Cardiac septum (tissue), 1 donor: Measurements from ENCODE around the gene ITIH3. TPM values are rescaled to one million over a fixed set of nuclear protein-coding genes. Genes with fewer than 3 reads are reported as not detected.
A peak's percentile ranks its signal among the peaks of the same experiment; 100 is the strongest.

Source experiments
- DNase-seq: peaks from one replicate; pipeline ENCODE4 v3.0.0-alpha.2; 2020; ENCODE audit warnings: low spot score
- intact Hi-C: fragments of 100-400 bp; cut with DNase I; formaldehyde crosslinking; loops from one replicate; pipeline ENCODE4 v1.14.0; 2022
- total RNA-seq: library from RNA; stranded (reverse); fragmentation: NEBNext Ultra II Directional; extraction: Animal tissue kit (Norgen Biotek cat#: 25700); gene quantifications from one replicate; pipeline ENCODE4 v1.2.1, GENCODE V29; 2021
- donor health status: DM: no; HTN: no; CAD: no.

The ITIH3 gene
- total RNA-seq, 1 donor from 2014 or later: 0.78 TPM

DNA sequence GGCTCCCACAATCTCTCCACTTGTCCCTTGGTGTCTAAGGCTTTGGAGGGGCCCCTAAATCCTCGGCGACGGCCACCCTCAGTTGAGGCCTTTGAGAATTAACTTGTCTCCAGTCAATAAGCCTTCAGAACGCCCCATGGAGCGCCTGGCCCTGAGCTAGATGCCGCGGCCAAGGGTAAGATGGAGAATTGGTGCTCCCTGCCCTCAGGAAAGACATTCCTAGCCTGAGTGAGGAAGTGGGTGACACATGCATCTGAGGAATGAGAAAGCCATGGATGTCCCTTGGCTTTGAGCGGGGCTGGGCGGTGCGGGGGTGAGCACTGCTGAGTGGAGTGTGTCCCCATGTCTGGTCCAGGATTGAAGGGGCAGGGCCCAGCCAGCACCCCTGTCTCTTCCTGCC, 22.6 kb downstream of the ITIH3 start:
- no peak for DNase-seq
- intact Hi-C loops: no loop called here

DNA sequence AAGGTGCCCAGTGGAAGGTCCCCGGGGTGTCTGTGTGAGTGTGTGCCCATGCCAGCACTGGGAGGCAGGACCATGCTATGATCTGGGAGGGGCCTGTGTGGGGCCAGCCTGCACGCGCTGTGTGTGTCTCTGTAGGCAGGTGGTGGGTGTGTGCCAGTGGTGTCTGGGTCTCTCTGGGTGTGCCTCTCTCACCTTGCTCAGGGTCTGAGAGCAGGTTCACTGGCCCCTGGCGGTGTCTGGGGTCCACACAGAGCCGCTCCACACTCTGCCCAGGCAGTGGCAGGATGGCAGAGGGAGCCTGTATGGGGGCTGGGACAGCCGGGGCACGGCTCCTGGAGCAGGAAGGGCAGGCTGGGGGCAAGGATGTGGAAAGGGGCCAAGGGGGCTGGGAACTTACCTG, 23.3 kb downstream of the ITIH3 start:
- no peak for DNase-seq
- intact Hi-C loops: no loop called here

DNA sequence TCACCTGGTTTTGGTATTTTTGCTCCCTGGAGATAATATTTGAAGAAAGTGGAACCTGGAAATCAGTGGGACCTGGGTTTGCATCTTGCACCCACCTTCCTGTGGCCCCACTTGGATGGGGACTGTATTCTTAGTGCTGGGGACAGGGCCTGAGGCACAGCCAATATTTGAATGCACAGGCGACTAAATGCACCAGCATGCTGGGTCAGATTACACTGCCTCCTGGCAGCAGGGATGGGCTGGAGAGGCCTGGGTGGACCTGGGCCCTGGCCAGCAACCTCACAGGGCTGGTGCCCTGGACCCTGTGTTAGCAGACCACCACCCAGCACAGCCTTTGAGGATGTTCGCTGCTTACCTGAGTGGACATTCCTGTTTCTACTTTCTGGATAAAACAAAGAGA, 25.3 kb downstream of the ITIH3 start:
- intact Hi-C loops: no loop called here
- DNase-seq: no peak

DNA sequence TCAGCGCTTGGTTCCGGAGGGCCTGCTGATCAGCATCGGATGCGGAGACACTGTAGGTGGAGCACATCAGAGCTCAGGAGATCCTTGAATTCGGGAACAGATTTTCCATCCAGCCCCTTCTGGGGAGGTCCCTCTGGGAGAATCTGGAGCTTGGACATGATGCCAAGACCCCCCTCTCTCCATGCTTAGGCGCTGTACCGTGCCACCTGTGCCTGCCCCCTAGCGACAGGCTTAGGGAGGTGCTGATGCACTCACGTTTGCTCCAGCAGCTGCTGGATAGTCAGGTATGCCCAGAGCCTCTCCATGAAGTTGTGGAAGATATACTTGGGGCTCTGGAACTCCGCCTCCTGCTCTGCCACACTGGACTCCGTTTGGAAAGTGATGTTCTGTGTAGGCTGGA, 26.1 kb downstream of the ITIH3 start:
- DNase-seq: no peak
- intact Hi-C loops: no loop called here

DNA sequence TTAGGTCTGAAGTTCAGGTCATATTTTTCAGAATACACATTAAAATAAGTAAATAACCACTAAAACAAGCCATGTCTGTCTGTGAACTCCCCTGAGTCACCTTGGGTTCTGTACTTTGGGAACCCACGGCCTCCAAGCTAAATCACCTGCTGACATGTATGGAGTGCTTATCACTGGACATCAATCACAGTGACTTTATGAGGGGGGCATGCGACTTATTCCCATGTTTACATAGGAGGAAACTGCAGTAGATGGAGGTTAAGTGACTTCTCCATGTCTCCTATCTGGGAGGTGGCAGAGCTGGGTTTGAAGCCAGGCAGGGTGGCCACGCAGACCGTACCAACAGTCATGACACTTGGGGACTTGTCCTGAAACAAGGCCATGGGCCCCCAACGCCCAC, 27.8 kb downstream of the ITIH3 start:
- no peak for DNase-seq
- intact Hi-C loops: no loop called here

DNA sequence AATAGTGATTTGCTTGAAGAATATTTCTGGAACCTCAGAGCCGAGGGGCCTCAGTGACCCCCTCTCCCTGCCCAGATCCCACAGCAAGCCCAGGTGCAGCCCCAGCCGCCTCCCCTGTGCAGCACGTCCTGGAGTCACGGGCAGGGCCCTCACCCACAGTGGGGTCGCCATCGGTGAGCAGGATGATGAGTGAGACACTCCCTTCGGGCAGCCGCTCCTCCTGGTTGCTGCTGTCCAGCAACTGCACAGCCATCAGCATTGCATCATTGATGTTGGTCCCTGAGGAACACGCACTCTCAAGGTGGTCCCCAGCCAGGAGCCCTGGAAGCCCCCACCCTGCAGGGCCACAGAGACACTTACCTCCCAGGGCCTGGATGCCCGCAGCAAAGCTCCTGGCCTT, 29.4 kb downstream of the ITIH3 start:
- no peak for DNase-seq
- intact Hi-C loops: no loop called here

DNA sequence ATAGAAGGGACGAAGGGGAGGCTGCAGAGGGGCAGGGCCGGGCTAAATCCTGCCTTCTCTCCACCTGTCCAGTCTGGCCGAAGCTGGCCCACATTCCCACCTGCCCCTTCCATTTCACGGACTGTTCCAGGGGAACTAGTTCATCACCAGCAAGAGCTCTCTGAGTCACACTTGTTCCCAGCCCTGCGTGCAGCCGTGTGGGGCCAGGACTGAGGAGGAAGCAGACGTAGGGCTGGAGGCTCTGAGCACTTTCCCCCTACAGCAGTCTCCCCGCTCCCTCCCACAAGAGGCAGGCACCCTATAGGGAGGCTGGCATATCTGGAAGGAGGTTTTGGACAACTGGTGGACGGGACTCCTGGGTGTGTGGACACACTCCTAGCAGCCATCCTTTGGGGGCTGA, 32.8 kb downstream of the ITIH3 start:
- DNase-seq: no peak
- intact Hi-C loops: no loop called here

DNA sequence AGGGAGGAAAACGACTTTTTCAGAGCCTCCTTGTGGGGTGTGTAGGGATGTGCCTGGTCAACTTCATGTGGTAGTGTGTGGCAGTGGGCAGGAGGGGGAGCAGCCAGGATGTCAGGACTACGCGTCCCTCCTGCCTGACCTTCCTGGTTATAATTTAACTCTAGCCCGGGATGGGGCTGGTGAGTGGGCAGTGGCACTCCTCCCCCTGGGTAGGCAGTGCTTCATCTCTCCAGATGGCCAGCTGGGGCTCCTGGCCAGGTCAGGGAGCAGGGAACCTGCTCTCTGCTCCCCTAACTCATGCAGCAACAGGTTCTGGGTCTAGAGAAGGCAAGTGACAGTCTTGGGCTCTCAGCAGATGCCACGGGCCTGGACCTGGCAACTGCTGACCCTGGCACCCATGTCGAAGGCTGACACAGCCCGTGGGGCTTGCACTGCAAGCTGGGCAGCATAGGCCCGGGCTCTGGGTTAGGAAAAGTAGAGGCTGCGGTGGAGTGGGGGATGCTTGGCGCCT, 33.3 kb downstream of the ITIH3 start:
- DNase-seq: no peak
- intact Hi-C loops: no loop called here

DNA sequence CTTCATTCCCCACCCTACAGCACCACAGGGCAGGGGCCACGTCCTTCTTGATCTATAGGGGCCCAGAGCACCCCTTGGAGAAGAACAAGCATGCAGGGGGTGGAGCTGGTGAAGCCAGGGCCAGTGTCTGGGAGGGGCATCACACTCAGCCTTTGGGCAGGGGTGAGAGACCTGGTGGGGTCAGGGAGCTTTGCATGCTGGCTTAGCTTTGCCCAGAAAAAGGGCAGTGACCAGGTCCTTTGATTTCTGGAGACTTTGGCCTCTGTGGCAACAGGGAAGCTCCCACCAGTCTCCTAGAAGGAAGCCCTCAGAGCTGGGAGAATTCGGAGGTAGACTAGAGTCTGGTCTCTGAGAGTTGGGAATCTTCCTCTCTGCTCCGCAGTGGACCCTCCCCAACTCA, 34.9 kb downstream of the ITIH3 start:
- DNase-seq: no peak
- intact Hi-C loops: no loop called here

DNA sequence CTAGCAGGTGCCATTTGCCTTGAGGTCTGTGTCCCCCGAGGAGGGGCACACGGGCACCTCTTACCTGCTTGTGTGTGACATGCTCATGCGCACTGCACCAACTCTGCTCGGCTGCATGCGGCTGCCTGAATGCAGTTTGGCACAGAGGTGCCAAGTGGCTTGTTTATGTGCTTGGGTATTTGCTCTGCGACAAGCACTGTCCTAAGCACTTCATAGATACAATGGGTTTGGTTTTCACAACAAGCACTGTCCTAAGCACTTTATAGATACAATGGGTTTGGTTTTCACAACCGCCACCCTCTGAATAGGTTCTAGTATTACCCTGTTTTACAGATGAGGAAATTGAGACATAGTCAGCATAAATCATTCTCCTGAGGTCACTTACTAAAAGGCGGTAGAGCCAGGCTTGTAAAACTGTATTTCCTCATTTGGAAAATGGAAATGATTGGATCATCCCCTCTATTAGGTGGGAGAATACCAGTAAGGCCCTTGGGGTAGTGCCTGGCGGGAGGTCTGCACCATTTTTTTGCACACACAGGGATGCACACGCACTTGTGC, 35.4 kb downstream of the ITIH3 start:
- intact Hi-C loops: no loop called here
- DNase-seq: no peak

DNA sequence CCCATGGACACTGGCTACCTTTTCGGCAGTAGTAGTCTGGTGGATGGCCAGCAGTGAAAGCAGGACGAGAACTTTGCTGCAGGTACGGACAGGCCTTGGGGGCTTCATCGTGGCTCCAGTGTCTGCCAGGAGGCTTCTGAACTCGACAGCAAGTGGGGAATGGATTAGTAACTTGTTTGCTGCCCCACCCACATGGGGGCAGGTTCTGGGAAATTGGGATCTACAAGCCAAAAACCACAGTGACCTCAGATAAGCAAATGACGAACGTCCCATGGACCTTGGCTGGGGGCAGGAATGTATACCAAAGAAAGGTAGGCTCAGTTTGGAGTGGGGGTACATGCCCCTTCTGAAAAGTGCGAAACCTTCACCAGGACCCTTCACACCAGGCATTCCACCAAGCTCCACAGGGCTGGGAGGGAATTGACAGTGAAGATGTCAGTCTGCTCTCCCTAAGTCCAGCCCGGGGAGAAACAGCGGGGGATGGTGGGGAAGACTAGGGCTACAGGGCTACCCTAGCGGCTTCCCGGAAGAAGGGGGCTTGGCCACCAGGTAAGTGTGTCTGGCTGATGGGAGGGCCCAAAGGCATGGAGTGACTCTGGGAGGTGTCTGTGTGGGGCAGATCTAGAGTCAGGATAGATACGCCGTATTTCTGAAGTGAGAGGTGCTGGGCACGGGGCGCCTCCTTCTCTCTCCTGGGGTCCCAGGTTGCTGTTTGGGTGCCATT, 36.1 kb downstream of the ITIH3 start, which contains the start of gene ITIH4:
Gene ITIH4, minus strand, starts transcription at position 138 of the 724 bp plus-strand sequence. Its CDS starts 30 bp downstream, at position 108.
- intact Hi-C loops: no loop called here
- no peak for DNase-seq

DNA sequence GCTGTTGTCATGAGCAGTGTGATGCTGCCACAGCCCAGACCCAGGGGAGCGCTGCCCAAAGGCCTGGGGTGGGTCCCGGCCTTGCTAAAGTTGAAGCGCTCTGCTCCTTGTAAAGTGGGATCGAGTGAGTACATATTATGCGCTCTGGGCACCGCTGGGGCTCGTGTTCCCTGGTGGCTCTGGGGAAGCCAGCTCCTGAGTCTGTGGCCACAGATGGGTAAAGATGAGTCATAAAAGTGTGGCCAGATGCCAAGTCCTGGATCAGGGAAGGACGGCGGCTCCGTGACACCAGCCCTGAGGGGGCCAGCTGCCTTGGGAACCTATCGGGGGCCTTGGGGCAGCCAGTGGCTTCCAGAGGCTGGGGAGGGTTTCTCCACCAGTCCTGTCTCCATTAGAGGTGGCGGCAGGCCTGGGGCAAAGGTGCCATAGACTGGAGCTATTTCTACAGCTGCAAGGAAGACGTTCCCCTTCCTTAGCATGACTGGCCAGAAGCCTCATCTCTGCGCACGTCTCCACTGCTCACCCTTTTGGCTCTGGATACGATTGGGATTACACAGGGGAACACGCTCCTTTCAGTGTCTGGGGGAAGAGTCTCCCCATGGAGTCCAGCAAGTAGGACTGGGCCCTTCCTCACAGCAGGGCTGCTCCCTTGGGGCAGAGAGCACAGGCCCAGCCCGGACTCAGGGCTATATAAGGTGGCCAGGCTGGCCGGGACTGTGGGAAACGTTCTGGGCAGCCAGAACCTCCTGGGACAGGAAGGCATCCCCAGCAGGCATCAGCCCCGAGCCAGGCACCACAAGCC, 37.1 kb downstream of the ITIH3 start:
- DNase-seq: no peak
- intact Hi-C loops: no loop called here

DNA sequence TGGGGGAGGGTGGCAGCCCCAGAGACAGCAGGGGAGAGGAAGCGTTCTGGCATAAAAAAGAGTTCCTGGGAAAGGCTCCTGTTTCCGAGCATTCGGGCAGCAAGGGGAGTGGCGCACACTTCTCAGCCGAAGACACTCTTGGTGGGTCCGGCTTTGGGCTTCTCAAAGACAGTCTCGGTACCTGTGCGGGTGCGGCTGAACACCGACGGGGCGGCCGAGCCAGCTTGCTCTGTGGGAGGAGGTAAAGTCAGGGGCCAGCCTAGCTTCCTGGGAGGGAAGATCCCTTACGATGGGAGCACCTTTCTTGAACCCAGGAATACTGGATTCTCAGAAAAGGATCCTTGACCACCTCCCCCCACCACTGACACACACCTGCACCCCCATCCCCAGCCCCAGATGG, 38.6 kb downstream of the ITIH3 start:
- DNase-seq: no peak
- intact Hi-C loops: no loop called here

DNA sequence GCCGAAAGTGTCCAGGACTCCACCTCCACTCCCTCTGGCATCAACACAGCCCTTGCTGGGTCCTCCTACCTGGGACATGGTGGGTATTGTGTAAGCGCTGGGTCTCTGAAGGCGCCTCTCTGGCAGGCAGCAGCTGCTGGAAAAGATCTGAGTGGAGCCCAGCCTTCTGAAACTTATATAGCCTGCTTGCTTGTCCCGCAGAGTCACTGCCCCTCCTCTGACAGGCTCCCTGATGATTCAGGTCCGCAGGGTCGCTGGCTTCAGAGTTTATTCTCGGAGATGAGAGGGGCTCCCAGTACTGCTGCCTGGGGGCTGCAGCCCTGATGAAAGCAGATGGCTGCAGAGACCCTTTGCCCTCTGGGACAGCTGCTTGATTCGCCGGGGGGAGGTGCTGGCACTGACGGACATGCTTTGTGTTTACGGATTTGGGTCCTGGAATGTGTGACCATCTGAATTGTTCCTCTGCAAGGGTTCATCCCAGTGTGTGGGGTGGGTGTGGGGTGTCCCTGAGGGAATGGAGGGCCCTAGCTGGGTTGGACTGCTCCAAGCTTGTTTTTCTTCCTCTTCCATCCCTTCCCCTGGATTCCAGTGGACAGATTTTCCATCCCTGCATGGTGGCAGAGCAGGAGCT, 40.4 kb downstream of the ITIH3 start, which contains the start of gene MUSTN1:
Gene MUSTN1, minus strand, starts transcription at position 149 of the 631 bp plus-strand sequence. Its CDS starts 71 bp downstream, at position 78.
- intact Hi-C loops: no loop called here
- DNase-seq: no peak

DNA sequence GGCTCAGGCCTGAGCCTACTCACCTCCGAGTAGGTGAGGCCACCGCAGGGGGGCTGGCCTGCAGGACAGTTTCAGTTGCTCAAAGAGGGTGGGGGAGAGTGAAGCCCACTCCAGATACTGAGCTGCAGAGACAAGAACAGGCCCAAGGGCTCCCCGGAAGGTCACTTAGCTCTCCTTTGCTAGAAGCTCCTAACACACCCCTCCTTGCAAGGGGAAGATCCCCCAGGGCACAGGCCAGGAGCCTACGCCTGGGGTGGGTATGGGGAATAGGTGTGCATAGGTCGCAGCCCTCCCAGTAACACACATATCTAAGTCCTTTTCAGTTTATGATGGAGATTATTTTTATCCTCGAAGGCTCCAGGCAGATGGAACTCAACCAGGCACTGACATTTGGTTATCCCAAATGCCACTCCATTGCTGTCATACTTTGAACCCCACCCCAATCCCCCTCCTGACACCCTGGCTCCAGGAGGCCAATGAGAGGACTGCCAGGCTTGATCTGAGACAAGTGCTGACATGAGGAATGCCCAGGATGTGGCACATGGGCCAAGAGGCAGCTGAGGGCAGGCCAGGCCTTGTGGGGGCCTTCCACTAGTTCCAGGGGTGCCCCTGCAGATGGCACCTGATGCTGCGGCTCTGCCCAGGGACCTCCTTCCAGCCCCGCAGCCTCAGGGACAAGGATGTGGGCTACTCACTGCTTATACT, 41.3 kb downstream of the ITIH3 start:
- intact Hi-C loops: no loop called here
- peak; percentile 82 for DNase-seq

DNA sequence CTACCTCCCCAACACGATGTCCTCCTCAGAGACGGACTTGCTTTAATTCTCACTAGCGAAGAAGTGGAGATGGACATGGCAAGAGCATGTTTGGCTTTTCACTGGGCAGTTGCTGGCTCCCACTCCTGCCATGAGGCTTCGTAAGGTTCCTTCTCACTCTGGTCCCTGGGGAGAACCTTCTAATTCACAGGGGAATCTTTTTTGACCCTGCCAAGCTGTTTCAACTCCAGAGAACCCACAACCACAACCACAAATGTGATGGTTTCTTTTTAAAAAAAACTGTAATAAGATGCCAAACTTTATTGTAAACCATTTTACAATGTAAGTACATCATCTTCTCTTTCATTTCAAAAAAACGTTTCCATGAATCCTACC, 41.9 kb downstream of the ITIH3 start:
- DNase-seq: no peak

DNA sequence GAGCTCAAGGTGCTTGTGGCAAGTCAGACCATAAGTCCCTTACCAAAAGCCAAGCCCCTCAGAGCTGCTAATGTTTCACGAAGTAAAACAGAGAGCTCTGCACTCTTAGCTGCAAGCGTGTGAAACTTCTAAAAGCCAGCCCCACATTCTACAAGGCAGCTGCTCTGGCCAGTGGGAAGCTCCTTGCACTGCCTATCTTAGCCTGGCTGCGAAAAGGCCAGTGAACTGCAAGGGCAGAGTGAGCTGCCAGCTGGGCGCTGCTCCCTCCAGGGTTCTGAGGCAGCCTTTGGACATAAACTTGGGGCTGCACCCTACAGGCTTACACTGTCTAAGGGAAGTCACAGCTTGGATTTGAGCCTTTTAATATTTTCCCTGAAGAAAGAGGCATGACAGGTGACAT, 42.4 kb downstream of the ITIH3 start:
- intact Hi-C loops: no loop called here
- no peak for DNase-seq

More for the DNA sequence above, 41.9 kb downstream of the ITIH3 start:
- intact Hi-C loops: no loop called here

DNA sequence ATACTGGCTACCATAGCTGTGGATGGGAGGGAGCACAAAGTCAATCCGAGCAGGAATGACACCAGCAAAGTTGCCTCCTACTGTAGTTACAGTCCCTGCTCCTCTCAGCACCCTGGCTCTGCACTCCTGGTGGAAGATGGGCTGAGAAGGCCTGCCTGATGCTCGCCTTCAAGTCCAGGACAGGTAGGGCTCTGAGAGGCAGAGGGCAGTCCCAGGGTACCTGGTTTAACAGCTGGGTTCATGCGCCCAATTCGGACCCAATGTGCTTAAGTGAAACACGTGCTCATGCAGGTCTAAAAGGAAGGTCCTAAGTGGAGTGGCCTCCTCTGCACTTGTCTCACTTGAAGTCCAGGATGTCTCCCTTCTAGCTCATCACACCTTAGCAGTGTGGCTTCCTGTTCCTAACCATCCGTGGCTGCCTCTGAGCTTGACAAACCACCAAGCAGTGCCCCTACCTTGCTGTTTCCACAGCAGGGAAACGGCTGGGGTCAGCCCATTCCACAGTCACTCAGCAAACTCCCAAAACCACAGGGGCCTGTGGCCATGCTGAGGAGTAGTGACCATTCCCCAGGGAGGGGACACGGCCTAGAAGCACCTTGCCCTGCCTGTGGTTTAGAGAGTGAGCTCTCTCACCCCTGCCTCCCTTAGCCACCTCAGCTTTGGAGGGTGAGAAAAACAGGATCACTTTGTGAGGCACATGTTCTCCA, 44.1 kb downstream of the ITIH3 start:
- DNase-seq: no peak
- intact Hi-C loops: no loop called here

DNA sequence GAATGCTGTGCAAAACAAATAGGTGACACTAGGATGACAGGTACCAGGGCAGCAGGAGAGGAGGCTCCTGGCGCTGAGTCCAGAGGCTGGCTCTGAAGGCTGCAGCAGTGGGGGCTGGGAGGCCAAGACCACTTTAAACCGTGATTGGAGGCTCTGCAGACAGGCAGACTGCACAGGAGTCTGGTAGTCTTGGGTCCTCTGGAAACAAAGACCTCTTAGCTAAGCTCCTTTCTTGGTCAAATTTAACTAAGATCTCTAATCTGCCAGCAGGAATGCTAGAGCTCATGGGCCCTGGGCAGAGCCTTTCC, 44.6 kb downstream of the ITIH3 start:
- intact Hi-C loops: no loop called here
- no peak for DNase-seq
